ENCODE results near the gene MRPL33.

MRPL33 gene

DNA sequence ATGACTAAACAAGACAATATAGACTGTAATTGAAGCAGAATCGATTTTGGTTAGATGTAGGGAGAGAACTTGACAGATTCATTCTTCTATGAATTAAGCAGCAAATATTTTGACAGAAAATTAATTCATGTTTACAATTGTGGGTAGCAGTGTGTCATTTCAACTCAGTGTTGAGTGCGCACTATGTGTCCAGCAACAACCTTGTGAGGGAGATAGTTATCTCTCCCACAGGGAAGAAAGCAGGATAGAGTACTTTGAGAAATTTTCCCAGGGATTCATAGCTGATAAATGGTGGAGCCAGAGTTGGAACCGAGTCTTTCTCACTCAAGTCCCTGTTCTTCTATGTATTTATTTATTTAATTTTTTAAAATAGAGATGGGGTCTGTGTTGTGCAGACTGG is 5.2 kb downstream of the MRPL33 start:
- no peak overlapping the region for H3K4me3 ChIP-seq (ENCODE audit: low read length)
- peaks cover 62% of the 10 kb centered on the region for H3K79me2 ChIP-seq (ENCODE audit: low read length)
- TF ChIP-seq EZH2 (optimal IDR thresholded peaks at IDR 0.05; ENCODE audit: low read depth, low read length), result no peak
- TF ChIP-seq, protein P1, sequence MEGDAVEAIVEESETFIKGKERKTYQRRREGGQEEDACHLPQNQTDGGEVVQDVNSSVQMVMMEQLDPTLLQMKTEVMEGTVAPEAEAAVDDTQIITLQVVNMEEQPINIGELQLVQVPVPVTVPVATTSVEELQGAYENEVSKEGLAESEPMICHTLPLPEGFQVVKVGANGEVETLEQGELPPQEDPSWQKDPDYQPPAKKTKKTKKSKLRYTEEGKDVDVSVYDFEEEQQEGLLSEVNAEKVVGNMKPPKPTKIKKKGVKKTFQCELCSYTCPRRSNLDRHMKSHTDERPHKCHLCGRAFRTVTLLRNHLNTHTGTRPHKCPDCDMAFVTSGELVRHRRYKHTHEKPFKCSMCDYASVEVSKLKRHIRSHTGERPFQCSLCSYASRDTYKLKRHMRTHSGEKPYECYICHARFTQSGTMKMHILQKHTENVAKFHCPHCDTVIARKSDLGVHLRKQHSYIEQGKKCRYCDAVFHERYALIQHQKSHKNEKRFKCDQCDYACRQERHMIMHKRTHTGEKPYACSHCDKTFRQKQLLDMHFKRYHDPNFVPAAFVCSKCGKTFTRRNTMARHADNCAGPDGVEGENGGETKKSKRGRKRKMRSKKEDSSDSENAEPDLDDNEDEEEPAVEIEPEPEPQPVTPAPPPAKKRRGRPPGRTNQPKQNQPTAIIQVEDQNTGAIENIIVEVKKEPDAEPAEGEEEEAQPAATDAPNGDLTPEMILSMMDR (IDR thresholded peaks at IDR 0.05; ENCODE audit: low read length), result no peak
- TF ChIP-seq EZH2phosphoT487 (IDR thresholded peaks at IDR 0.05; ENCODE audit: low read length), result no peak
- H3F3A ChIP-seq (ENCODE audit: insufficient read depth, low read length), result no peaks in the 10 kb centered on the region
- H3K9me2 ChIP-seq (replicated peaks; ENCODE audit: insufficient read depth, low read length), result no peaks in the 10 kb centered on the region
- H2AFZ ChIP-seq (ENCODE audit: low read length), result no peak overlapping the region
- no peak overlapping the region for H3K4me2 ChIP-seq (ENCODE audit: low read depth, low read length)
- peaks cover 10% of the 10 kb centered on the region for H3K4me1 ChIP-seq (ENCODE audit: low read length)
- H3K27ac ChIP-seq (ENCODE audit: low read length), result no peak overlapping the region
- H4K20me1 ChIP-seq (ENCODE audit: insufficient read depth, low read length), result no peaks in the 10 kb centered on the region
- no peak for DNase-seq
- H3K9ac ChIP-seq (ENCODE audit: low read length), result no peak overlapping the region
- H3K36me3 ChIP-seq (replicated peaks; ENCODE audit: insufficient read depth, low read length), result peaks cover 5% of the 10 kb centered on the region; the same call in 1 of the 2 replicates
- H3K9me3 ChIP-seq (replicated peaks; ENCODE audit: insufficient read depth, low read length), result no peaks in the 10 kb centered on the region
- no peaks in the 10 kb centered on the region for H3K27me3 ChIP-seq (replicated peaks; ENCODE audit: insufficient read depth, low read length)

DNA sequence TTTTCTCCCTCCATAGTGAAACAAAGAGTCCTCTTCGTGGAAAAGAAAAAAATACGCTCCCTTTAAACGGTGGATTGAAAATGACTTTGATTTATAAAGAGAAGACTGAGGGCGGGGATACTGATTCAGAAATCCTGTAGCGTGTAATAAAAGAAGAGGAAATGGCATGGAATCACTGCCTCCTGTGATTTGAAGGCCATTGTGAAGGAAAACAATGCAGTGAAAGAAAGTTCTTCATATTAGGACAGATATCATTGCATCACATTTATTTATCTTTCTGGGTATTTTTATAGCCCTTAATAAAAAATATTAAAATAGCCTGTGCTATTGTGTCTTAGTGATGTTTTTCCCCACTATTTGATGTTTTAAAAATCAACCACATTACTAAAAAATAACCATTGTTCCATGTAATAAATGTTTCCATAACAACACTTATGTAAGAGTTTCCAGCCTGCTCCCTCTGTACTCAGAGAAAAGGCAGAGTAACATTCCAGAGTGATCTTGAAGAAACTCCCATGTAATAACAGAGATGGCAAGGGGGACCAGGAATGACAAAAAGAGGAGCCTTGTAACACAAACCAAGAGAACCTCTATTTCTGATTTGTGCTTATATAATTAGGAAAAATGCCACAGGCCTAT is 8.0 kb downstream of the MRPL33 start:
- Histone ChIP-seq H3K9me2 (replicated peaks; ENCODE audit: insufficient read depth, low read length) (no peaks in the 10 kb centered on the region), H3K27ac (ENCODE audit: low read length) (no peak overlapping the region), H3K79me2 (ENCODE audit: low read length) (peaks cover 34% of the 10 kb centered on the region), H3K9me3 (replicated peaks; ENCODE audit: insufficient read depth, low read length) (no peaks in the 10 kb centered on the region), H3K4me3 (ENCODE audit: low read length) (no peak overlapping the region), H3K4me1 (ENCODE audit: low read length) (no peaks in the 10 kb centered on the region), H3K9ac (ENCODE audit: low read length) (no peak overlapping the region), H3K27me3 (replicated peaks; ENCODE audit: insufficient read depth, low read length) (no peaks in the 10 kb centered on the region), H3K36me3 (replicated peaks; ENCODE audit: insufficient read depth, low read length) (0 out of 2 replicates have a peak, but pooled peaks cover 3% of the 10 kb centered on the region), H2AFZ (ENCODE audit: low read length) (no peak overlapping the region), H3K4me2 (ENCODE audit: low read depth, low read length) (no peak overlapping the region), H3F3A (ENCODE audit: insufficient read depth, low read length) (no peaks in the 10 kb centered on the region), H4K20me1 (ENCODE audit: insufficient read depth, low read length) (no peaks in the 10 kb centered on the region)
- no peak for DNase-seq
- TF ChIP-seq EZH2 (optimal IDR thresholded peaks at IDR 0.05; ENCODE audit: low read depth, low read length), result no peak
- TF ChIP-seq, protein P1 (IDR thresholded peaks at IDR 0.05; ENCODE audit: low read length), result no peak
- no peak for TF ChIP-seq EZH2phosphoT487 (IDR thresholded peaks at IDR 0.05; ENCODE audit: low read length)

DNA sequence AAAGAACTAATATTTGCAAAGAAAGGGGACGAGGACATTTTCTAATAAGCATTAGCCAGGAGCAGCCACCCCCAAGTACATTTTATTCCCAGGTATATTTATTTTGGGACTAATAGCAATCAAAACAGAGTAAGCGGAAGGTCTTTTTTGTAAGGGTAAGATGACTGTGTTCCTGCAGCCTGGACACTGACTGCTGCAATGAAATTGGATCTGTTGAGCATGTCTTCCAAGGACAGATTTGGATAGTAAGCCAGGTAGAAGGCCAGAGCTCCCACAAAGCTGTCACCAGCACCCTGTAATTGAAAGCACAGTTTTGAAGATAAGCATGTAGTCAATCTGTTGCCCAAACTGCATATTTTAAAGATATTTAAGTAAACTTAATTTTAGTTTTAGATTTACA is 10.0 kb downstream of the MRPL33 start:
- no peak overlapping the region for H3K27ac ChIP-seq (ENCODE audit: low read length)
- H2AFZ ChIP-seq (ENCODE audit: low read length), result no peak overlapping the region
- no peak overlapping the region for H3K4me3 ChIP-seq (ENCODE audit: low read length)
- H4K20me1 ChIP-seq (ENCODE audit: insufficient read depth, low read length), result no peaks in the 10 kb centered on the region
- no peaks in the 10 kb centered on the region for H3K4me1 ChIP-seq (ENCODE audit: low read length)
- no peak overlapping the region for H3K4me2 ChIP-seq (ENCODE audit: low read depth, low read length)
- H3K9me3 ChIP-seq (replicated peaks; ENCODE audit: insufficient read depth, low read length), result no peaks in the 10 kb centered on the region
- H3K79me2 ChIP-seq (ENCODE audit: low read length), result peaks cover 17% of the 10 kb centered on the region
- no peak for TF ChIP-seq EZH2phosphoT487 (IDR thresholded peaks at IDR 0.05; ENCODE audit: low read length)
- H3K36me3 ChIP-seq (replicated peaks; ENCODE audit: insufficient read depth, low read length), result no peaks in the 10 kb centered on the region
- no peak overlapping the region for H3K9ac ChIP-seq (ENCODE audit: low read length)
- H3K9me2 ChIP-seq (replicated peaks; ENCODE audit: insufficient read depth, low read length), result no peaks in the 10 kb centered on the region
- no peaks in the 10 kb centered on the region for H3K27me3 ChIP-seq (replicated peaks; ENCODE audit: insufficient read depth, low read length)
- H3F3A ChIP-seq (ENCODE audit: insufficient read depth, low read length), result no peaks in the 10 kb centered on the region
- DNase-seq, result no peak

DNA sequence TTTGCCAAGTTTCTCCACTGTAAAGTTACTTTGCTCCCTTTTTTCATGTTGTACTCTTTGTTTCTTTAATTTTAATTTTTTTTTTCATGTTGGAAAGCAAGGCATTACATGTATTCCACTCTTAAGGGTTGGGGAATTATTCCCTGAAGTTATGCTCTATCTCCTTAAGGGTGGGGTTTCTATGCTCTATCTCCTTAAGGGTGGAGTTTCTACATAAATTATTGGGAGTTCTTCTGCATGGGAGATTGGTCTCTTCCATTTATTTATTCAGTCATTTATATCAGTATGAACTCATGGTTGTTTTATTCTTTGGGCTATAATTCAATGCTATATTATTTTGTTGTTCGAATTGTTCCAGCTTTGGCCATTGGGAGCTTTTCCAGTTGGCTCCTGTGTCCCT is 11.2 kb downstream of the MRPL33 start:
- H3K9me2 ChIP-seq (replicated peaks; ENCODE audit: insufficient read depth, low read length), result no peaks in the 10 kb centered on the region
- H3K9me3 ChIP-seq (replicated peaks; ENCODE audit: insufficient read depth, low read length), result no peaks in the 10 kb centered on the region
- H4K20me1 ChIP-seq (ENCODE audit: insufficient read depth, low read length), result no peaks in the 10 kb centered on the region
- H3K79me2 ChIP-seq (ENCODE audit: low read length), result peaks cover 7% of the 10 kb centered on the region
- no peak overlapping the region for H2AFZ ChIP-seq (ENCODE audit: low read length)
- H3K36me3 ChIP-seq (replicated peaks; ENCODE audit: insufficient read depth, low read length), result no peaks in the 10 kb centered on the region
- H3K27ac ChIP-seq (ENCODE audit: low read length), result no peak overlapping the region
- H3K4me1 ChIP-seq (ENCODE audit: low read length), result no peaks in the 10 kb centered on the region
- H3K27me3 ChIP-seq (replicated peaks; ENCODE audit: insufficient read depth, low read length), result no peaks in the 10 kb centered on the region
- H3F3A ChIP-seq (ENCODE audit: insufficient read depth, low read length), result no peaks in the 10 kb centered on the region
- no peak overlapping the region for H3K4me3 ChIP-seq (ENCODE audit: low read length)
- H3K4me2 ChIP-seq (ENCODE audit: low read depth, low read length), result no peak overlapping the region
- TF ChIP-seq EZH2phosphoT487 (IDR thresholded peaks at IDR 0.05; ENCODE audit: low read length) (no peak), EZH2 (optimal IDR thresholded peaks at IDR 0.05; ENCODE audit: low read depth, low read length) (no peak)
- TF ChIP-seq, protein P1 (IDR thresholded peaks at IDR 0.05; ENCODE audit: low read length), result no peak
- no peak for DNase-seq
- no peak overlapping the region for H3K9ac ChIP-seq (ENCODE audit: low read length)

Data from MM.1S (cell line).